DOHH2 (cell line): ENCODE data around the gene HMGXB3.

Experiments used
- H3F3A ChIP-seq: fragments of 200-600 bp; sonication (generic), shearing (Covaris generic); 2 replicates; pipeline ENCODE4 v1.6.0; 2016; ENCODE audit warnings: antibody characterized with exemption, mild to moderate bottlenecking; ENCODE audit not compliant: control insufficient read depth, insufficient read depth
- H3K27ac ChIP-seq: fragments of 200-600 bp; sonication (generic); 2 replicates; pipeline ENCODE4 v1.5.1; 2014; ENCODE audit warnings: low read depth, mild to moderate bottlenecking, low read length, moderate library complexity
- H3K27me3 ChIP-seq: fragments of 200-600 bp; sonication (generic); 2 replicates; pipeline ENCODE4 v1.6.1; 2014; ENCODE audit warnings: mild to moderate bottlenecking, low read length, mixed read lengths; ENCODE audit not compliant: control insufficient read depth
- H3K36me3 ChIP-seq: fragments of 200-600 bp; sonication (generic); 2 replicates; pipeline ENCODE4 v1.6.1; 2014; ENCODE audit warnings: mild to moderate bottlenecking, low read length, moderate library complexity, mixed read lengths; ENCODE audit not compliant: control insufficient read depth
- H3K4me1 ChIP-seq: fragments of 200-600 bp; sonication (generic); 2 replicates; pipeline ENCODE4 v1.6.1; 2014; ENCODE audit warnings: mild to moderate bottlenecking, low read length, mixed read lengths; ENCODE audit not compliant: control insufficient read depth
- H3K4me2 ChIP-seq: fragments of 200-600 bp; sonication (generic); 2 replicates; pipeline ENCODE4 v1.6.0; 2014; ENCODE audit warnings: mild to moderate bottlenecking, low read length, moderate library complexity
- H3K4me3 ChIP-seq: fragments of 200-600 bp; sonication (generic); 2 replicates; pipeline ENCODE4 v1.5.1; 2014; ENCODE audit warnings: mild to moderate bottlenecking, low read length, mixed read lengths
- H3K79me2 ChIP-seq: fragments of 200-600 bp; sonication (generic); 2 replicates; pipeline ENCODE4 v1.6.1; 2014; ENCODE audit warnings: mild to moderate bottlenecking, low read length, mixed read lengths; ENCODE audit not compliant: control insufficient read depth
- H3K9me2 ChIP-seq: fragments of 200-600 bp; sonication (generic); replicated peaks from 2 replicates; pipeline ENCODE4 v1.6.1; 2014; ENCODE audit warnings: mild to moderate bottlenecking, low read length, mixed read lengths; ENCODE audit not compliant: control insufficient read depth
- H3K9me3 ChIP-seq: fragments of 200-600 bp; sonication (generic); 2 replicates; pipeline ENCODE4 v1.6.1; 2014; ENCODE audit warnings: antibody characterized with exemption, low read length, mixed read lengths; ENCODE audit not compliant: control insufficient read depth, insufficient read depth
- H4K20me1 ChIP-seq: fragments of 200-600 bp; sonication (generic); 2 replicates; pipeline ENCODE4 v1.6.0; 2014; ENCODE audit warnings: low read depth, mild to moderate bottlenecking, antibody characterized with exemption, low read length, moderate library complexity; ENCODE audit not compliant: control insufficient read depth, insufficient read depth
- CTCF ChIP-seq: fragments of 200-600 bp; sonication (generic); IDR thresholded peaks from one replicate; pipeline ENCODE4 v1.5.1; 2014; ENCODE audit warnings: antibody characterized with exemption, mild to moderate bottlenecking, low read depth, low read length; ENCODE audit not compliant: poor library complexity, severe bottlenecking
- EZH2phosphoT487 ChIP-seq: fragments of 200-600 bp; sonication (generic); IDR thresholded peaks from 2 replicates; pipeline ENCODE4 v1.6.1; 2017; ENCODE audit warnings: borderline replicate concordance, mild to moderate bottlenecking, antibody characterized with exemption, low read length, moderate library complexity, mixed read lengths

Gene HMGXB3

GRCh38 chr5:150065346-150065745 lies 64.8 kb downstream of the HMGXB3 start:
- Histone ChIP-seq H3K27me3 (peaks cover 12% of the 10 kb centered on the region; the same call in 1 of the 2 replicates), H3K79me2 (no peaks in the 10 kb centered on the region), H3K9me3 (no peaks in the 10 kb centered on the region), H3K4me3 (no peak overlapping the region), H3K4me2 (no peak overlapping the region), H3K27ac (no peak overlapping the region), H3K36me3 (no peaks in the 10 kb centered on the region), H3K4me1 (no peaks in the 10 kb centered on the region), H4K20me1 (no peaks in the 10 kb centered on the region), H3K9me2 (no peaks in the 10 kb centered on the region), H3F3A (no peaks in the 10 kb centered on the region)
- no peak for TF ChIP-seq EZH2phosphoT487
- no peak for TF ChIP-seq CTCF

GRCh38 chr5:150065886-150066285 lies 65.3 kb downstream of the HMGXB3 start:
- H3K4me1 ChIP-seq, result no peaks in the 10 kb centered on the region
- H3K4me3 ChIP-seq, result no peak overlapping the region
- no peaks in the 10 kb centered on the region for H3K9me2 ChIP-seq
- no peaks in the 10 kb centered on the region for H3K36me3 ChIP-seq
- peaks cover 12% of the 10 kb centered on the region; the same call in 1 of the 2 replicates for H3K27me3 ChIP-seq
- H3K79me2 ChIP-seq, result no peaks in the 10 kb centered on the region
- H3K27ac ChIP-seq, result no peak overlapping the region
- H3K4me2 ChIP-seq, result no peak overlapping the region
- no peaks in the 10 kb centered on the region for H3F3A ChIP-seq
- no peaks in the 10 kb centered on the region for H3K9me3 ChIP-seq
- no peak for TF ChIP-seq EZH2phosphoT487
- no peaks in the 10 kb centered on the region for H4K20me1 ChIP-seq

GRCh38 chr5:150066436-150066835 lies 65.9 kb downstream of the HMGXB3 start:
- Histone ChIP-seq H3K4me2 (no peak overlapping the region), H3K9me3 (no peaks in the 10 kb centered on the region), H3K27ac (no peak overlapping the region), H4K20me1 (no peaks in the 10 kb centered on the region), H3K4me1 (no peaks in the 10 kb centered on the region), H3K36me3 (no peaks in the 10 kb centered on the region), H3K79me2 (no peaks in the 10 kb centered on the region), H3K4me3 (no peak overlapping the region), H3K27me3 (peaks cover 12% of the 10 kb centered on the region; the same call in 1 of the 2 replicates), H3F3A (no peaks in the 10 kb centered on the region), H3K9me2 (no peaks in the 10 kb centered on the region)
- no peak for TF ChIP-seq CTCF
- TF ChIP-seq EZH2phosphoT487, result no peak

GRCh38 chr5:150066901-150067396 lies 66.4 kb downstream of the HMGXB3 start:
- no peak overlapping the region for H3K27ac ChIP-seq

More at GRCh38 chr5:150066901-150067396, 66.4 kb downstream of the HMGXB3 start:
- H3K4me3 ChIP-seq, result no peak overlapping the region
- H4K20me1 ChIP-seq, result no peaks in the 10 kb centered on the region
- H3K9me3 ChIP-seq, result no peaks in the 10 kb centered on the region
- no peaks in the 10 kb centered on the region for H3K4me1 ChIP-seq
- TF ChIP-seq EZH2phosphoT487, result no peak
- no peak for TF ChIP-seq CTCF
- H3K79me2 ChIP-seq, result no peaks in the 10 kb centered on the region
- no peaks in the 10 kb centered on the region for H3K9me2 ChIP-seq
- peaks cover 12% of the 10 kb centered on the region; the same call in 1 of the 2 replicates for H3K27me3 ChIP-seq
- H3K4me2 ChIP-seq, result no peak overlapping the region
- H3K36me3 ChIP-seq, result no peaks in the 10 kb centered on the region
- no peaks in the 10 kb centered on the region for H3F3A ChIP-seq
